Endothelial cell (in vitro differentiated cells): ENCODE measurements around the gene SCP2. TPM values are rescaled to one million over a fixed set of nuclear protein-coding genes. Genes with fewer than 3 reads are reported as not detected.

Experiments used
- DNase-seq: peaks from one replicate; pipeline ENCODE4 v3.0.0; 2021; ENCODE audit warnings: low spot score
- H3K27ac Mint-ChIP-seq: one replicate; pipeline ENCODE4 v1.8.0; 2021; ENCODE audit warnings: mixed read lengths, inconsistent platforms; ENCODE audit not compliant: unreplicated experiment
- H3K27me3 Mint-ChIP-seq: one replicate; pipeline ENCODE4 v1.8.0; 2021; ENCODE audit warnings: mild to moderate bottlenecking, moderate library complexity, mixed read lengths, inconsistent platforms; ENCODE audit not compliant: unreplicated experiment
- H3K36me3 Mint-ChIP-seq: one replicate; pipeline ENCODE4 v1.8.0; 2021; ENCODE audit warnings: mild to moderate bottlenecking, low read depth, mixed read lengths, inconsistent platforms; ENCODE audit not compliant: unreplicated experiment
- H3K4me1 Mint-ChIP-seq: one replicate; pipeline ENCODE4 v1.8.0; 2021; ENCODE audit warnings: mild to moderate bottlenecking, mixed read lengths, inconsistent platforms; ENCODE audit not compliant: unreplicated experiment
- H3K4me3 Mint-ChIP-seq: one replicate; pipeline ENCODE4 v1.8.0; 2021; ENCODE audit warnings: mild to moderate bottlenecking, mixed read lengths, inconsistent platforms; ENCODE audit not compliant: unreplicated experiment
- H3K9me3 Mint-ChIP-seq: one replicate; pipeline ENCODE4 v1.8.0; 2021; ENCODE audit warnings: mixed read lengths, inconsistent platforms; ENCODE audit not compliant: unreplicated experiment
- microRNA-seq: library from miRNA; unstranded; fragments of <30 nt; microRNA quantifications from one replicate; pipeline ENCODE4, GENCODE V29; 2020; ENCODE audit not compliant: unreplicated experiment
- total RNA-seq: library from RNA; stranded (reverse); fragmentation: NEBNext Ultra II Directional; extraction: Animal tissue kit (Norgen Biotek cat#: 25700); gene quantifications from one replicate; pipeline ENCODE4 v1.2.1, GENCODE V29; 2021; ENCODE audit not compliant: unreplicated experiment
- TF ChIP-seq, protein P1 (sequence below): fragments of 200-600 bp; sonication (generic); IDR thresholded peaks from one replicate; pipeline ENCODE4 v1.5.0; 2021; ENCODE audit warnings: antibody characterized with exemption; ENCODE audit not compliant: unreplicated experiment

SCP2 gene
- total RNA-seq, 1 donor from 2014 or later, result 93.2 TPM

DNA sequence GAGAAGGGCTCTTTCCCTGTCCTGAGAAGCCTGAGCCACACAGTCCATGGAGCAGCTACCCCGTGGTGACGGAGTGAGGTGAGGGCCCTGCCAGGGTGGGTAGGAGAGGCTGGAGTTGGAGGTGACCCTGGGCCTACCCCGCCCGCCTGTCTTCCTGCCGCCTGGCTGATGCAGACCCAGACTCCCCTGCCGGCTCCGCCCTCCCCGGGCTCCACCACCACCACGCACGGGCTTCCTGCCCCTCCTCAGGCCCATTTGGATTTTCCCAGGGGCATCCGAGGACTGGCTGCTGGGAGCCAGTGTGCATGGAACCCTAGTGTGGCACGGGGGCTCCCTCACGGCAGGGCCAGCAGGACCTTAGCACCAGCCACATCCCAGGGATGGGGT, 167.4 kb downstream of the SCP2 start:
- Mint-ChIP-seq H3K36me3 (no peaks in the 10 kb centered on the region), H3K27ac (no peak overlapping the region), H3K9me3 (no peaks in the 10 kb centered on the region), H3K27me3 (no peaks in the 10 kb centered on the region), H3K4me3 (no peak overlapping the region), H3K4me1 (no peaks in the 10 kb centered on the region)
- TF ChIP-seq, protein P1, sequence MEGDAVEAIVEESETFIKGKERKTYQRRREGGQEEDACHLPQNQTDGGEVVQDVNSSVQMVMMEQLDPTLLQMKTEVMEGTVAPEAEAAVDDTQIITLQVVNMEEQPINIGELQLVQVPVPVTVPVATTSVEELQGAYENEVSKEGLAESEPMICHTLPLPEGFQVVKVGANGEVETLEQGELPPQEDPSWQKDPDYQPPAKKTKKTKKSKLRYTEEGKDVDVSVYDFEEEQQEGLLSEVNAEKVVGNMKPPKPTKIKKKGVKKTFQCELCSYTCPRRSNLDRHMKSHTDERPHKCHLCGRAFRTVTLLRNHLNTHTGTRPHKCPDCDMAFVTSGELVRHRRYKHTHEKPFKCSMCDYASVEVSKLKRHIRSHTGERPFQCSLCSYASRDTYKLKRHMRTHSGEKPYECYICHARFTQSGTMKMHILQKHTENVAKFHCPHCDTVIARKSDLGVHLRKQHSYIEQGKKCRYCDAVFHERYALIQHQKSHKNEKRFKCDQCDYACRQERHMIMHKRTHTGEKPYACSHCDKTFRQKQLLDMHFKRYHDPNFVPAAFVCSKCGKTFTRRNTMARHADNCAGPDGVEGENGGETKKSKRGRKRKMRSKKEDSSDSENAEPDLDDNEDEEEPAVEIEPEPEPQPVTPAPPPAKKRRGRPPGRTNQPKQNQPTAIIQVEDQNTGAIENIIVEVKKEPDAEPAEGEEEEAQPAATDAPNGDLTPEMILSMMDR, result no peak
- DNase-seq, result no peak

Small RNA genes lying within 50 kb of the gene (microRNA-seq; reads per million reads assigned to microRNA genes)
- not detected for gene MIR1273F
- not detected for gene MIR1273G
- not detected for gene MIR5095

Other genes with a start within 250 kb of the SCP2 start
- 14.4 TPM for gene COA7, start 228.9 kb upstream of the SCP2 start, total RNA-seq
- 39.0 TPM for gene ZYG11B, start 200.8 kb upstream of the SCP2 start, total RNA-seq
- gene ZYG11A, start 84.5 kb upstream of the SCP2 start, total RNA-seq, result 0.18 TPM
- gene ECHDC2, start 5.5 kb upstream of the SCP2 start, total RNA-seq, result 4.3 TPM
- 0.10 TPM for gene PODN, start 134.9 kb downstream of the SCP2 start, total RNA-seq
- not detected for gene SLC1A7, start 215.4 kb downstream of the SCP2 start, total RNA-seq